Calu3 (cell line): ENCODE results near the gene FECH. TPM values are rescaled to one million over a fixed set of nuclear protein-coding genes. Genes with fewer than 3 reads are reported as not detected.
"Not testable (repeated sequence)": the region's sequence is repeated elsewhere in the genome, so short reads cannot be mapped to it uniquely, and the experiment has no call there.

ENCODE experiments used
- BruUV-seq: library from RNA; stranded (reverse); fragments of 400-500 nt; replicated peaks from 2 replicates; lab custom pipeline; 2021; lab: Mats Ljungman, UMichigan
- CTCF ChIA-PET: fragments of 300-600 bp; sonication (Branson Sonifier 250); formaldehyde crosslinking; loops from one replicate; lab custom pipeline; 2022; ENCODE audit warnings: antibody characterized with exemption; lab: Charles Lee
- DNase-seq: peaks from one replicate; pipeline ENCODE4 v3.0.0; 2022
- H3K27ac Mint-ChIP-seq: one replicate; pipeline ENCODE4 v1.8.0; 2022; ENCODE audit warnings: mixed read lengths; ENCODE audit not compliant: unreplicated experiment
- H3K27me3 Mint-ChIP-seq: one replicate; pipeline ENCODE4 v1.8.0; 2022; ENCODE audit warnings: mixed read lengths; ENCODE audit not compliant: unreplicated experiment
- H3K36me3 Mint-ChIP-seq: one replicate; pipeline ENCODE4 v1.8.0; 2022; ENCODE audit warnings: mild to moderate bottlenecking, moderate library complexity, mixed read lengths; ENCODE audit not compliant: insufficient read depth, unreplicated experiment
- H3K4me1 Mint-ChIP-seq: one replicate; pipeline ENCODE4 v1.8.0; 2022; ENCODE audit warnings: mild to moderate bottlenecking, low read depth, mixed read lengths; ENCODE audit not compliant: unreplicated experiment
- H3K4me3 Mint-ChIP-seq: one replicate; pipeline ENCODE4 v1.8.0; 2022; ENCODE audit warnings: mild to moderate bottlenecking, low read depth, moderate library complexity, mixed read lengths; ENCODE audit not compliant: unreplicated experiment
- H3K9me3 Mint-ChIP-seq: one replicate; pipeline ENCODE4 v1.8.0; 2022; ENCODE audit warnings: low read depth, mixed read lengths; ENCODE audit not compliant: unreplicated experiment
- intact Hi-C: fragments of 100-400 bp; cut with micrococcal nuclease; formaldehyde crosslinking; loops from one replicate; pipeline ENCODE4 v1.10.0; 2022; ENCODE audit not compliant: unreplicated experiment
- total RNA-seq: library from RNA; stranded (reverse); gene quantifications from 2 replicates; pipeline ENCODE4 v1.2.3, GENCODE V29; 2022
- TF ChIP-seq, protein P1 (sequence below): fragments of 200-600 bp; IDR thresholded peaks from one replicate; pipeline ENCODE4 v1.8.0; 2022; ENCODE audit warnings: antibody characterized with exemption; ENCODE audit not compliant: unreplicated experiment

Gene FECH
- total RNA-seq, 1 experiment from 2014 or later = 23.4 TPM

DNA sequence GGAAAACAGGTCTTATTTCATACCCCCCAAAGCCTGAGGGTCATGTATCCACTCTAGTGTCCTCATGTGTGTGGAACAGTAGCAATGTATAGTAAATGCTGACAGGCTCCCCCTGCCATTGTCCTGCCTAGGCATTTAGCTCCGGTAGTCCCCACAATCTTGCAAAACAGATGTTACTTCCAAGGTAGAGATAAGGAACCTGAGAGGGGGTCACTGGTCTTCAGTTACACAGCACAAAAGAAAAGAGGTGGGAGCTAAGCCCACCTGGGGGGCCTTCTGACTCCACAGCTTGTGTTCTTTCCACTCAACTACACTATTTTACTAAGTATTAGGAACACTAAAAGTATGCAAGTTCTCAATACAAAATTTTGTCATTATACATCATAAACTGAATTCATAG is 17.4 kb upstream of the FECH start:
- CTCF ChIA-PET = no interaction called here
- Mint-ChIP-seq H3K4me1 (no peaks in the 10 kb centered on the region), H3K4me3 (no peak overlapping the region), H3K9me3 (no peaks in the 10 kb centered on the region), H3K27ac (no peak overlapping the region), H3K36me3 (peaks cover 86% of the 10 kb centered on the region), H3K27me3 (no peaks in the 10 kb centered on the region)
- TF ChIP-seq, protein P1, sequence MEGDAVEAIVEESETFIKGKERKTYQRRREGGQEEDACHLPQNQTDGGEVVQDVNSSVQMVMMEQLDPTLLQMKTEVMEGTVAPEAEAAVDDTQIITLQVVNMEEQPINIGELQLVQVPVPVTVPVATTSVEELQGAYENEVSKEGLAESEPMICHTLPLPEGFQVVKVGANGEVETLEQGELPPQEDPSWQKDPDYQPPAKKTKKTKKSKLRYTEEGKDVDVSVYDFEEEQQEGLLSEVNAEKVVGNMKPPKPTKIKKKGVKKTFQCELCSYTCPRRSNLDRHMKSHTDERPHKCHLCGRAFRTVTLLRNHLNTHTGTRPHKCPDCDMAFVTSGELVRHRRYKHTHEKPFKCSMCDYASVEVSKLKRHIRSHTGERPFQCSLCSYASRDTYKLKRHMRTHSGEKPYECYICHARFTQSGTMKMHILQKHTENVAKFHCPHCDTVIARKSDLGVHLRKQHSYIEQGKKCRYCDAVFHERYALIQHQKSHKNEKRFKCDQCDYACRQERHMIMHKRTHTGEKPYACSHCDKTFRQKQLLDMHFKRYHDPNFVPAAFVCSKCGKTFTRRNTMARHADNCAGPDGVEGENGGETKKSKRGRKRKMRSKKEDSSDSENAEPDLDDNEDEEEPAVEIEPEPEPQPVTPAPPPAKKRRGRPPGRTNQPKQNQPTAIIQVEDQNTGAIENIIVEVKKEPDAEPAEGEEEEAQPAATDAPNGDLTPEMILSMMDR = no peak
- intact Hi-C loops = no loop called here
- DNase-seq = no peak
- BruUV-seq = no TSS peak

DNA sequence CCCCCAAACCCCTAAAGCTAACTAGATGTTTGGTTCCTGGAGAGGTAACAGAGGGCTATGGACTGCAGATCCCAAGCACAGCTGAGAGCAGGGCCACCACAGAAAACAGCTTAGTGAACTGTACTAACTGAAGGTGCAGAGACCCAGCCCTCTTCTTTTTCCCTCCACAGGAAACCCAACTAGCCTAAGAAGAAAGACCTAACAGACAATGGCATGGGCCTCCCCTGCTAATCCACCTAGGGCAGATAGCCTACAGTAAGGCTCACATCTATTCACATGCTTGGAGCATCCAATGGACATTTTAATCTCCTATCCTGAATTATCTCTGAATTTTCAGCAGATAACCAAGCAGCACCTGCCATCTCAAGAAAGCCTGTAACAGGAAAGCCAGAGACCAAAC is 8.8 kb upstream of the FECH start:
- BruUV-seq = no TSS peak
- H3K27ac Mint-ChIP-seq = no peak overlapping the region
- H3K4me3 Mint-ChIP-seq = no peak overlapping the region
- H3K4me1 Mint-ChIP-seq = no peaks in the 10 kb centered on the region
- H3K27me3 Mint-ChIP-seq = no peaks in the 10 kb centered on the region
- intact Hi-C loops = no loop called here
- TF ChIP-seq, protein P1 = no peak
- peaks cover 34% of the 10 kb centered on the region for H3K36me3 Mint-ChIP-seq
- DNase-seq = no peak
- CTCF ChIA-PET = no interaction called here
- H3K9me3 Mint-ChIP-seq = no peaks in the 10 kb centered on the region

DNA sequence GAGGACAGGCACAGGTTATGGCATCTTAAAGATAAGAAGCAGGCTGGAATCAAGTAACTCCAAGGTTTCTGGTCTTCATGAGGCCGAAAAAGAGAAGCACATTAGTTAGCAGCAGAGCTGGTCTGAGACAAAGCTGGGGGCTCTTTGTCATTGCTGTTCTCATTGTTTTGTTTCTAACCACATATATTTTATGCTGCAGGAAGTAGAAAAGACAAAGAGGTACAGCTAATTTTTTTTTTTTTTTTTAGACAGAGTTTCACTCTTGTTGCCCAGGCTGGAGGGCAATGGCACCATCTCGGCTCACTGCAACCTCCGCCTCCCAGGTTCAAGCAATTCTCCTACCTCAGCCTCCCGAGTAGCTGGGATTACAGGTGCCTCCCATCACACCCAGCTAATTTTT is 6.2 kb upstream of the FECH start:
- H3K36me3 Mint-ChIP-seq, H3K4me1 Mint-ChIP-seq, H3K4me3 Mint-ChIP-seq, H3K9me3 Mint-ChIP-seq, H3K27ac Mint-ChIP-seq, DNase-seq, H3K27me3 Mint-ChIP-seq, intact Hi-C loops, BruUV-seq: not testable (repeated sequence)
- CTCF ChIA-PET = interaction anchor here (0.6 kb wide), 2 partner anchors 36 to 786 kb away, joined by 4 to 5 read pairs; no protein-coding TSS in a partner anchor

DNA sequence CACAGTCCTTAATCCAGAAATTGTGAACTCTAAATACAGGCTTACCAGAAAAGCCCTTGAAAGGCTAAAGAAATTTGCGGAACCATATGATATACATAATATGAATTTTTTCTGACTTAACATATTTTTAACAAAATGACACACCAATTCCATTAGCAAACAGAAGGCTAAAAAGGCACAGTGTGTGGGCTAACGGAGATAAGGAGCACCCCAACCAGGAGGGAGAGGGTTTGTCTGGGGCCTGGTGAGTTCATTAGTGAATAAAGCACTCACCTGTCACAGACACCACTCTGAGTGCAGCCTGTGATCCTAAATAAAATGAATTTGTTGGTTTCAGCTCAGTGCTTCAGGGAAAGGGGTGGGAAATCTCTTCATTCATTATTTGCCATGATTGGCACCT is 2.7 kb upstream of the FECH start:
- intact Hi-C loops = no loop called here
- Mint-ChIP-seq H3K36me3 (peaks cover 28% of the 10 kb centered on the region), H3K4me1 (peaks cover 17% of the 10 kb centered on the region), H3K4me3 (no peak overlapping the region), H3K9me3 (no peaks in the 10 kb centered on the region), H3K27me3 (no peaks in the 10 kb centered on the region), H3K27ac (no peak overlapping the region)
- CTCF ChIA-PET = interaction anchor here (0.6 kb wide), 1 partner anchor 49 kb away, joined by 4 read pairs; no protein-coding TSS in a partner anchor
- TF ChIP-seq, protein P1 = no peak
- no peak for DNase-seq
- BruUV-seq = no TSS peak

DNA sequence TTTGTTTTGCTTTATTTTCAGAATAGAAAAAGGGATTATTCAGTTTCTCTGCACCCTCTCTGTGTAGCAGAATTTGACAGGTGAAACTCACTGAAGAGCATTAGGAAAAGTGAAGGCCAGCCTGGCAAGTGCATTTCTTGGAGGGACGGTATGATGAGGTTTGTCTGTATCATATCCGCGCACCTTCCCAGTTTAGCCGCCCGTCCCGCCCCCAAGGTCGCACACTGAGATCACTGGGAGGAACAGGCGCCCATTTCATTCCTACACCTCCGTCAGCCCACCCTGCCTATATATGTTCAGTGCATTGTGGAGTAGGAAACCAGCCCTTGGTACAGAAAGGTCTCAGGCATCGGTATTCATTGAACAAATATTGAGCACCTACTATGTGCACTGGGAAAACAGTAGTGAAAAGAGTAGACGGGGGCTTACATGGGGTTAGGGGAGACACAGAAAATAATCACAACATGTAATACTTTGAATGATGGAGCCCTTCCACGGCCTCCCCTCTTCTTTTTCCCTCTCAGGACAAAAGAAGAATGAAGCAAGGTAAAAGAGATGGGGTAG is 678 bp upstream of the FECH start:
- no TSS peak for BruUV-seq
- CTCF ChIA-PET = no interaction called here
- no peaks in the 10 kb centered on the region for H3K9me3 Mint-ChIP-seq

More for the DNA sequence above, 678 bp upstream of the FECH start:
- peaks cover 17% of the 10 kb centered on the region for H3K4me1 Mint-ChIP-seq
- TF ChIP-seq, protein P1 = no peak
- no peak for DNase-seq
- intact Hi-C loops = no loop called here
- peak overlapping the region; percentile 83 for H3K27ac Mint-ChIP-seq
- H3K36me3 Mint-ChIP-seq = peaks cover 28% of the 10 kb centered on the region
- H3K4me3 Mint-ChIP-seq = peak overlapping the region; percentile 90
- H3K27me3 Mint-ChIP-seq = no peaks in the 10 kb centered on the region
